HCT116 (cell line): ENCODE measurements around the gene AR.

ENCODE experiments used
- EZH2 ChIP-seq: fragments of 200-600 bp; sonication (generic); IDR thresholded peaks from 2 replicates; pipeline ENCODE4 v1.6.1; 2017; ENCODE audit warnings: antibody characterized with exemption, mixed run types
- POLR2A ChIP-seq: IDR thresholded peaks from 2 replicates; pipeline ENCODE4 v1.7.0; 2011; ENCODE audit warnings: borderline replicate concordance; ENCODE audit not compliant: insufficient read depth, insufficient read length; ENCODE audit errors: extremely low read depth
- POLR2AphosphoS5 ChIP-seq: IDR thresholded peaks from 2 replicates; pipeline ENCODE4 v1.6.1; 2011; ENCODE audit warnings: mild to moderate bottlenecking, low read depth, low read length, moderate library complexity
- RAD21 ChIP-seq: IDR thresholded peaks from 2 replicates; pipeline ENCODE4 v1.6.1; 2012; ENCODE audit warnings: low read depth, mild to moderate bottlenecking
- SP1 ChIP-seq: IDR thresholded peaks from 2 replicates; pipeline ENCODE4 v1.6.1; 2012; ENCODE audit warnings: low read depth
- SRF ChIP-seq: IDR thresholded peaks from 2 replicates; pipeline ENCODE4 v1.6.1; 2012; ENCODE audit warnings: low read depth
- TF ChIP-seq, protein P1 (sequence below), 3 experiments: fragments of 200-600 bp in 1 of 3; sonication (generic) in 1 of 3; IDR thresholded peaks in 2 of 3; conservative IDR thresholded peaks in 1 of 3; 2 replicates each; pipeline ENCODE4 v1.5.1; 2012 to 2017; ENCODE audit warnings: low read depth in 2 of 3, low read length in 2 of 3, antibody characterized with exemption in 1 of 3, borderline replicate concordance in 1 of 3, control low read depth in 1 of 3, mild to moderate bottlenecking in 1 of 3, mixed read lengths in 1 of 3, mixed run types in 1 of 3, moderate library complexity in 1 of 3; ENCODE audit not compliant: insufficient read depth in 1 of 3
- TF ChIP-seq, protein P2 (sequence below): IDR thresholded peaks from 2 replicates; pipeline ENCODE4 v1.6.1; 2012; ENCODE audit warnings: low read depth

DNA sequence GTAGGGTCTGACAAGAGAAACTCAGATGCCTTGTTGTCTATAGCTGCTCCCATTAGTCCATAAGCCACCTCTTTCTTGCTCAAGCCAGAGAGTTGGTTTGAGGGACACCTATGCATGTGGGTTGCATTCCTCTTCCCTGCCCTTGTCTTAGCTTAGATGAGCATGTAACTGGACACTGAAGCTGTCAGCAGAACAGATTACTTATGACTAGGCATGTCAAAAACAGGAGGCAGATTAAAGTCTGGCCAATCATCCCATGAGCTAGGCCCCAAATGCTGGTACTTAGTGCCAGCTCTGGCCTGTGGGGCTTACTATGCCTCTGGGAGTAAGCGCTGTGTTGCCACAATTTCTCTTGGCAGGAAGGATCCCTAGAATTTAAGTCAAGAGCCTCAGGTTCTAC is 215.2 kb downstream of the AR start:
- no peak for TF ChIP-seq POLR2AphosphoS5
- no peak for TF ChIP-seq SP1
- no peak for TF ChIP-seq RAD21
- TF ChIP-seq, protein P1, sequence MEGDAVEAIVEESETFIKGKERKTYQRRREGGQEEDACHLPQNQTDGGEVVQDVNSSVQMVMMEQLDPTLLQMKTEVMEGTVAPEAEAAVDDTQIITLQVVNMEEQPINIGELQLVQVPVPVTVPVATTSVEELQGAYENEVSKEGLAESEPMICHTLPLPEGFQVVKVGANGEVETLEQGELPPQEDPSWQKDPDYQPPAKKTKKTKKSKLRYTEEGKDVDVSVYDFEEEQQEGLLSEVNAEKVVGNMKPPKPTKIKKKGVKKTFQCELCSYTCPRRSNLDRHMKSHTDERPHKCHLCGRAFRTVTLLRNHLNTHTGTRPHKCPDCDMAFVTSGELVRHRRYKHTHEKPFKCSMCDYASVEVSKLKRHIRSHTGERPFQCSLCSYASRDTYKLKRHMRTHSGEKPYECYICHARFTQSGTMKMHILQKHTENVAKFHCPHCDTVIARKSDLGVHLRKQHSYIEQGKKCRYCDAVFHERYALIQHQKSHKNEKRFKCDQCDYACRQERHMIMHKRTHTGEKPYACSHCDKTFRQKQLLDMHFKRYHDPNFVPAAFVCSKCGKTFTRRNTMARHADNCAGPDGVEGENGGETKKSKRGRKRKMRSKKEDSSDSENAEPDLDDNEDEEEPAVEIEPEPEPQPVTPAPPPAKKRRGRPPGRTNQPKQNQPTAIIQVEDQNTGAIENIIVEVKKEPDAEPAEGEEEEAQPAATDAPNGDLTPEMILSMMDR (IDR thresholded peaks at IDR 0.05 in 2 of 3, conservative IDR thresholded peaks at IDR 0.05 in 1 of 3; ENCODE audit: borderline replicate concordance in 1 of 3, insufficient read depth in 1 of 3, low read depth in 2 of 3, low read length in 2 of 3): no peak
- TF ChIP-seq POLR2A: no peak
- TF ChIP-seq, protein P2, sequence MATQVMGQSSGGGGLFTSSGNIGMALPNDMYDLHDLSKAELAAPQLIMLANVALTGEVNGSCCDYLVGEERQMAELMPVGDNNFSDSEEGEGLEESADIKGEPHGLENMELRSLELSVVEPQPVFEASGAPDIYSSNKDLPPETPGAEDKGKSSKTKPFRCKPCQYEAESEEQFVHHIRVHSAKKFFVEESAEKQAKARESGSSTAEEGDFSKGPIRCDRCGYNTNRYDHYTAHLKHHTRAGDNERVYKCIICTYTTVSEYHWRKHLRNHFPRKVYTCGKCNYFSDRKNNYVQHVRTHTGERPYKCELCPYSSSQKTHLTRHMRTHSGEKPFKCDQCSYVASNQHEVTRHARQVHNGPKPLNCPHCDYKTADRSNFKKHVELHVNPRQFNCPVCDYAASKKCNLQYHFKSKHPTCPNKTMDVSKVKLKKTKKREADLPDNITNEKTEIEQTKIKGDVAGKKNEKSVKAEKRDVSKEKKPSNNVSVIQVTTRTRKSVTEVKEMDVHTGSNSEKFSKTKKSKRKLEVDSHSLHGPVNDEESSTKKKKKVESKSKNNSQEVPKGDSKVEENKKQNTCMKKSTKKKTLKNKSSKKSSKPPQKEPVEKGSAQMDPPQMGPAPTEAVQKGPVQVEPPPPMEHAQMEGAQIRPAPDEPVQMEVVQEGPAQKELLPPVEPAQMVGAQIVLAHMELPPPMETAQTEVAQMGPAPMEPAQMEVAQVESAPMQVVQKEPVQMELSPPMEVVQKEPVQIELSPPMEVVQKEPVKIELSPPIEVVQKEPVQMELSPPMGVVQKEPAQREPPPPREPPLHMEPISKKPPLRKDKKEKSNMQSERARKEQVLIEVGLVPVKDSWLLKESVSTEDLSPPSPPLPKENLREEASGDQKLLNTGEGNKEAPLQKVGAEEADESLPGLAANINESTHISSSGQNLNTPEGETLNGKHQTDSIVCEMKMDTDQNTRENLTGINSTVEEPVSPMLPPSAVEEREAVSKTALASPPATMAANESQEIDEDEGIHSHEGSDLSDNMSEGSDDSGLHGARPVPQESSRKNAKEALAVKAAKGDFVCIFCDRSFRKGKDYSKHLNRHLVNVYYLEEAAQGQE: no peak
- TF ChIP-seq SRF: no peak
- TF ChIP-seq EZH2: no peak
